ENCODE measurements around the gene SLC9A6.

DNA sequence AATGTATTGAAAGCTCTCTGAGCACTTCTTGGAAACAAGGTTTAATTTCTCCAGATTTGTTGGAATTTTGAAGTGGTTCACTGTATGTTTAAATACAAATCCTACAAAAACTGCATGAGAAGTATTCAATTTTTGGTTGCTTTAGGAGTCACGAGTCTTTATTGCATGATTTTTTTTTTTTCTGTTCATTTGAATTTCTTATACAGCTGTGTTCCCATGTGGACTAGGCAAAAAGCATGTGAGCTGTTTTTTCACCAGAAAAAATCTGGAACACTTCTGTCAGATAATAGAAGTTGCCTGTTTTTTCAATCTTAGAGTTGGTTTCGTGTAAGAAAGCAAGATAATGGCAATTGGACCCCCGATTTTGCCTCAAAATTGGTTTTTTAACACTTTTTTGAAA, 66.4 kb downstream of the SLC9A6 start:
- TF ChIP-seq ZNF10 (tag by site-specific recombination; IDR thresholded peaks at IDR 0.05) (no peak), ZNF510 (tag by site-specific recombination; IDR thresholded peaks at IDR 0.05; ENCODE audit: insufficient replicate concordance) (no peak), ZNF416 (tag by site-specific recombination; IDR thresholded peaks at IDR 0.05) (no peak)
